HG03064 (cell line): ENCODE data around the gene RAPGEF3.

ENCODE experiments used
- ATAC-seq: cut with Tn5 transposase; IDR thresholded peaks from one replicate; pipeline ENCODE4 v1.9.1; 2021; ENCODE audit warnings: low read depth; ENCODE audit not compliant: unreplicated experiment

RAPGEF3 gene

GRCh38 chr12:47725893-47726292 is 32.8 kb downstream of the RAPGEF3 start:
- ATAC-seq: peak; percentile 87

- ATAC-seq: no peak
Observed at GRCh38 chr12:47725091-47725772, 33.4 kb downstream of the RAPGEF3 start, which contains the start of gene ENDOU. TSS of gene ENDOU (minus strand) at chr12:47725490. CDS start at chr12:47725413, 77 bp downstream.

GRCh38 chr12:47722941-47723631 is 35.6 kb downstream of the RAPGEF3 start:
- ATAC-seq: no peak

- no peak for ATAC-seq
Observed at GRCh38 chr12:47722136-47722834, 36.4 kb downstream of the RAPGEF3 start.

- ATAC-seq: no peak
Observed at GRCh38 chr12:47721431-47721973, 37.2 kb downstream of the RAPGEF3 start.

GRCh38 chr12:47718531-47718930 is 40.1 kb downstream of the RAPGEF3 start:
- ATAC-seq: no peak

- ATAC-seq: peak; percentile 58
Observed at GRCh38 chr12:47717443-47718193, 41.1 kb downstream of the RAPGEF3 start.

GRCh38 chr12:47717046-47717442 is 41.6 kb downstream of the RAPGEF3 start:
- ATAC-seq: no peak

GRCh38 chr12:47715877-47716548 is 42.7 kb downstream of the RAPGEF3 start:
- ATAC-seq: no peak

GRCh38 chr12:47715393-47715876 is 43.2 kb downstream of the RAPGEF3 start:
- no peak for ATAC-seq

GRCh38 chr12:47714826-47715386 is 43.8 kb downstream of the RAPGEF3 start:
- no peak for ATAC-seq

- ATAC-seq: no peak
Observed at GRCh38 chr12:47712171-47712570, 46.5 kb downstream of the RAPGEF3 start.

- no peak for ATAC-seq
Observed at GRCh38 chr12:47711448-47711847, 47.2 kb downstream of the RAPGEF3 start.

- no peak for ATAC-seq
Observed at GRCh38 chr12:47710278-47710677, 48.4 kb downstream of the RAPGEF3 start.

- no peak for ATAC-seq
Observed at GRCh38 chr12:47709671-47710070, 49.0 kb downstream of the RAPGEF3 start.

- ATAC-seq: no peak
Observed at GRCh38 chr12:47709237-47709636, 49.4 kb downstream of the RAPGEF3 start.

GRCh38 chr12:47707905-47708543 is 50.7 kb downstream of the RAPGEF3 start:
- no peak for ATAC-seq

GRCh38 chr12:47707355-47707754 is 51.3 kb downstream of the RAPGEF3 start:
- ATAC-seq: no peak
